HCT116 (cell line): ENCODE results near the gene GUCA2A.

Experiments
- ATF3 ChIP-seq: IDR thresholded peaks from 2 replicates; pipeline ENCODE4 v1.6.1; 2012
- CTCF ChIP-seq, 3 experiments: fragments of 200-600 bp in 1 of 3; sonication (generic) in 1 of 3; IDR thresholded peaks in 2 of 3; conservative IDR thresholded peaks in 1 of 3; 2 replicates each; pipeline ENCODE4 v1.5.1; 2012 to 2017; ENCODE audit warnings: low read depth in 2 of 3, low read length in 2 of 3, antibody characterized with exemption in 1 of 3, borderline replicate concordance in 1 of 3, control low read depth in 1 of 3, mild to moderate bottlenecking in 1 of 3, mixed read lengths in 1 of 3, mixed run types in 1 of 3, moderate library complexity in 1 of 3; ENCODE audit not compliant: insufficient read depth in 1 of 3
- EZH2 ChIP-seq: fragments of 200-600 bp; sonication (generic); IDR thresholded peaks from 2 replicates; pipeline ENCODE4 v1.6.1; 2017; ENCODE audit warnings: antibody characterized with exemption, mixed run types
- FOSL1 ChIP-seq: IDR thresholded peaks from 2 replicates; pipeline ENCODE4 v1.6.1; 2012; ENCODE audit warnings: low read depth
- POLR2A ChIP-seq: IDR thresholded peaks from 2 replicates; pipeline ENCODE4 v1.7.0; 2011; ENCODE audit warnings: borderline replicate concordance; ENCODE audit not compliant: insufficient read depth, insufficient read length; ENCODE audit errors: extremely low read depth
- POLR2AphosphoS5 ChIP-seq: IDR thresholded peaks from 2 replicates; pipeline ENCODE4 v1.6.1; 2011; ENCODE audit warnings: mild to moderate bottlenecking, low read depth, low read length, moderate library complexity
- RAD21 ChIP-seq: IDR thresholded peaks from 2 replicates; pipeline ENCODE4 v1.6.1; 2012; ENCODE audit warnings: low read depth, mild to moderate bottlenecking
- REST ChIP-seq: IDR thresholded peaks from 2 replicates; pipeline ENCODE4 v1.6.1; 2012; ENCODE audit warnings: low read depth
- SP1 ChIP-seq: IDR thresholded peaks from 2 replicates; pipeline ENCODE4 v1.6.1; 2012; ENCODE audit warnings: low read depth
- TCF7L2 ChIP-seq: IDR thresholded peaks from 2 replicates; pipeline ENCODE4 v1.7.0; 2011; ENCODE audit warnings: borderline replicate concordance, inconsistent platforms; ENCODE audit not compliant: insufficient read depth, insufficient read length; ENCODE audit errors: extremely low read depth
- ZBTB33 ChIP-seq: IDR thresholded peaks from 2 replicates; pipeline ENCODE4 v1.6.1; 2011; ENCODE audit warnings: mild to moderate bottlenecking, low read length, moderate library complexity; ENCODE audit not compliant: insufficient replicate concordance; ENCODE audit errors: extremely low read depth
- ZNF274 ChIP-seq: fragments of 200-500 bp; sonication (Bioruptor generic); IDR thresholded peaks from 2 replicates; pipeline ENCODE4 v1.6.1; 2014; ENCODE audit warnings: mild to moderate bottlenecking, low read depth, low read length, inconsistent platforms
- TF ChIP-seq, protein P1 (sequence below): IDR thresholded peaks from 2 replicates; pipeline ENCODE4 v1.6.1; 2012

DNA sequence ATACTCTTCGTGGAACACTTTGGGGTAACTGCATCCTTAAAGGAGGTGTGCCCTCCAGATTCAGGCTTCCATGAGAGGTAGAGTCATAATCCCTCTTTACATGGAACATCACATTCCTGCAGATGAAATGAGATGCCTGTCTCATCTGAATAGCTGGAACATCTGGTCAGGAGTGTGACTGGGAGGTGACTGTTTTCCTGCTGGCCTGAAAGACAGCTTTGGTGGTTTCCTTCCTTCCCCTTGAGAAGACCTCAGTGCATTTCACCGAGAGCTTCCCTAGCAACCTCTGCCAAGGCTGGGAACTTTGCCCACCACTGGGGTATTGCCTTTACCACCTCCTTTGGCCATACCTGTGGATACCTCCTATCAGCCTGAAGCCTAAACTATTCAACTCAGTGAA is 46.7 kb upstream of the GUCA2A start:
- TF ChIP-seq CTCF (IDR thresholded peaks at IDR 0.05 in 2 of 3, conservative IDR thresholded peaks at IDR 0.05 in 1 of 3; ENCODE audit: borderline replicate concordance in 1 of 3, insufficient read depth in 1 of 3, low read depth in 2 of 3, low read length in 2 of 3) (no peak), POLR2A (no peak), REST (no peak), RAD21 (no peak), SP1 (no peak), FOSL1 (no peak), POLR2AphosphoS5 (no peak), ATF3 (no peak), TCF7L2 (no peak), EZH2 (no peak), ZBTB33 (no peak), ZNF274 (no peak)
- TF ChIP-seq, protein P1, sequence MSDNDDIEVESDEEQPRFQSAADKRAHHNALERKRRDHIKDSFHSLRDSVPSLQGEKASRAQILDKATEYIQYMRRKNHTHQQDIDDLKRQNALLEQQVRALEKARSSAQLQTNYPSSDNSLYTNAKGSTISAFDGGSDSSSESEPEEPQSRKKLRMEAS = no peak
